Progenitor cell of endocrine pancreas (in vitro differentiated cells): ENCODE data around the gene AFF2. TPM values are rescaled to one million over a fixed set of nuclear protein-coding genes. Genes with fewer than 3 reads are reported as not detected.

Experiments used
- DNase-seq: peaks from one replicate; pipeline ENCODE4 v3.0.0; 2021; ENCODE audit warnings: low spot score; ENCODE audit not compliant: unreplicated experiment
- H3K27ac Mint-ChIP-seq: 2 replicates; pipeline ENCODE4 v1.8.0; 2021; ENCODE audit warnings: mild to moderate bottlenecking, moderate library complexity, mixed read lengths
- H3K27me3 Mint-ChIP-seq: 2 replicates; pipeline ENCODE4 v1.8.0; 2021; ENCODE audit warnings: mixed read lengths
- H3K36me3 Mint-ChIP-seq: 2 replicates; pipeline ENCODE4 v1.8.0; 2022; ENCODE audit warnings: mixed read lengths; ENCODE audit not compliant: insufficient read depth
- H3K4me1 Mint-ChIP-seq: 2 replicates; pipeline ENCODE4 v1.8.0; 2021; ENCODE audit warnings: low read depth, mixed read lengths
- H3K4me3 Mint-ChIP-seq: 2 replicates; pipeline ENCODE4 v1.8.0; 2021; ENCODE audit warnings: low read depth, mild to moderate bottlenecking, moderate library complexity, mixed read lengths
- H3K9me3 Mint-ChIP-seq: 2 replicates; pipeline ENCODE4 v1.8.0; 2021; ENCODE audit warnings: low read depth, mixed read lengths
- CTCF ChIP-seq: fragments of 200-600 bp; sonication (generic); IDR thresholded peaks from one replicate; pipeline ENCODE4 v1.5.0; 2021; ENCODE audit warnings: antibody characterized with exemption, mild to moderate bottlenecking; ENCODE audit not compliant: unreplicated experiment
- total RNA-seq: library from RNA; stranded (reverse); gene quantifications from 2 replicates; pipeline ENCODE4 v1.2.1, GENCODE V29; 2021

Gene AFF2
- total RNA-seq, 1 donor from 2014 or later, result 8.4 TPM

DNA sequence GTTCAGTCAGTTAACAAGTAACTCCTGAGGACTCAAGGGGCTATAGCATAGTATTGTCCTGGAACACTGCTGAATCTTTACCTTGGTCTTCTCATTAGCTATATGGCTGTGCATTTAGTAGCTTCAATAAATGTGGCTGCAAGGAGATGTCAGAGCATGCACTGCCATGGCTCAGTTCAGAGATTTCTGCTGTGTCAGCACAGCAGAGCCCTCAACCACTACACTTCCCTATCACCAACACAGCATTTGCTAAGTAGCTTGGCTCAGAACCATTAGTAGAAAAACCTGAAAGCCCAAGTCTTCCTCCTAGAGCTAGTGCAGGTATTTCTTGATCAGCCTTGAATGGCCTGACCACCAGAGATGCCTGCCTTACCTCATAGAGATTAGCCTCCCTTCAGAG, 538.6 kb downstream of the AFF2 start:
- no peak overlapping the region for H3K27ac Mint-ChIP-seq
- peaks cover 9% of the 10 kb centered on the region for H3K9me3 Mint-ChIP-seq

GRCh38 chrX:149040873-149041535, 540.6 kb downstream of the AFF2 start:
- no peak for TF ChIP-seq CTCF
- Mint-ChIP-seq H3K9me3 (peaks cover 16% of the 10 kb centered on the region), H3K4me3 (no peak overlapping the region), H3K27me3 (no peaks in the 10 kb centered on the region), H3K36me3 (no peaks in the 10 kb centered on the region), H3K4me1 (no peaks in the 10 kb centered on the region), H3K27ac (no peak overlapping the region)
- DNase-seq, result no peak

More for the DNA sequence above, 538.6 kb downstream of the AFF2 start:
- TF ChIP-seq CTCF, result no peak
- no peak for DNase-seq
- H3K4me3 Mint-ChIP-seq, result no peak overlapping the region
- no peaks in the 10 kb centered on the region for H3K4me1 Mint-ChIP-seq
- H3K36me3 Mint-ChIP-seq, result no peaks in the 10 kb centered on the region
- H3K27me3 Mint-ChIP-seq, result no peaks in the 10 kb centered on the region

- H3K27me3 Mint-ChIP-seq, result no peaks in the 10 kb centered on the region
- H3K27ac Mint-ChIP-seq, result no peak overlapping the region
- H3K4me1 Mint-ChIP-seq, result no peaks in the 10 kb centered on the region
- DNase-seq, result no peak
- no peak overlapping the region for H3K4me3 Mint-ChIP-seq
- H3K9me3 Mint-ChIP-seq, result peaks cover 23% of the 10 kb centered on the region
- TF ChIP-seq CTCF, result no peak
- no peaks in the 10 kb centered on the region for H3K36me3 Mint-ChIP-seq
These were observed 543.0 kb downstream of the AFF2 start for GRCh38 chrX:149043401-149043800.

GRCh38 chrX:149044471-149044870, 544.1 kb downstream of the AFF2 start:
- Mint-ChIP-seq H3K27ac (no peak overlapping the region), H3K9me3 (peaks cover 23% of the 10 kb centered on the region), H3K4me3 (no peak overlapping the region), H3K27me3 (no peaks in the 10 kb centered on the region), H3K4me1 (no peaks in the 10 kb centered on the region), H3K36me3 (no peaks in the 10 kb centered on the region)
- DNase-seq, result no peak
- no peak for TF ChIP-seq CTCF

GRCh38 chrX:149045645-149046210, 545.3 kb downstream of the AFF2 start:
- no peak overlapping the region for H3K4me3 Mint-ChIP-seq
- H3K27ac Mint-ChIP-seq, result no peak overlapping the region
- DNase-seq, result no peak
- H3K9me3 Mint-ChIP-seq, result peaks cover 27% of the 10 kb centered on the region
- H3K27me3 Mint-ChIP-seq, result no peaks in the 10 kb centered on the region
- TF ChIP-seq CTCF, result no peak
- H3K4me1 Mint-ChIP-seq, result no peaks in the 10 kb centered on the region
- no peaks in the 10 kb centered on the region for H3K36me3 Mint-ChIP-seq
